Glomerular endothelial cell (primary cell): ENCODE measurements around the gene RTP5. TPM values are rescaled to one million over a fixed set of nuclear protein-coding genes. Genes with fewer than 3 reads are reported as not detected.
"Not testable (repeated sequence)": the region's sequence is repeated elsewhere in the genome, so short reads cannot be mapped to it uniquely, and the experiment has no call there.

Experiments used
- DNase-seq: peaks from one replicate; pipeline ENCODE4 v3.0.0-alpha.2; 2011; ENCODE audit warnings: low read depth, low spot score; ENCODE audit errors: extremely low read depth
- total RNA-seq: library from RNA; depleted of rRNA; stranded (reverse); fragments of >200 nt; gene quantifications from 2 replicates; pipeline ENCODE4 v1.2.3, GENCODE V29; 2015

The RTP5 gene
- total RNA-seq, 1 donor from 2014 or later, result not detected

- no peak for DNase-seq
Measured at GRCh38 chr2:241870081-241870541, 582 bp downstream of the RTP5 start.

GRCh38 chr2:241870611-241871537 is 1.3 kb downstream of the RTP5 start:
- DNase-seq, result no peak

DNA sequence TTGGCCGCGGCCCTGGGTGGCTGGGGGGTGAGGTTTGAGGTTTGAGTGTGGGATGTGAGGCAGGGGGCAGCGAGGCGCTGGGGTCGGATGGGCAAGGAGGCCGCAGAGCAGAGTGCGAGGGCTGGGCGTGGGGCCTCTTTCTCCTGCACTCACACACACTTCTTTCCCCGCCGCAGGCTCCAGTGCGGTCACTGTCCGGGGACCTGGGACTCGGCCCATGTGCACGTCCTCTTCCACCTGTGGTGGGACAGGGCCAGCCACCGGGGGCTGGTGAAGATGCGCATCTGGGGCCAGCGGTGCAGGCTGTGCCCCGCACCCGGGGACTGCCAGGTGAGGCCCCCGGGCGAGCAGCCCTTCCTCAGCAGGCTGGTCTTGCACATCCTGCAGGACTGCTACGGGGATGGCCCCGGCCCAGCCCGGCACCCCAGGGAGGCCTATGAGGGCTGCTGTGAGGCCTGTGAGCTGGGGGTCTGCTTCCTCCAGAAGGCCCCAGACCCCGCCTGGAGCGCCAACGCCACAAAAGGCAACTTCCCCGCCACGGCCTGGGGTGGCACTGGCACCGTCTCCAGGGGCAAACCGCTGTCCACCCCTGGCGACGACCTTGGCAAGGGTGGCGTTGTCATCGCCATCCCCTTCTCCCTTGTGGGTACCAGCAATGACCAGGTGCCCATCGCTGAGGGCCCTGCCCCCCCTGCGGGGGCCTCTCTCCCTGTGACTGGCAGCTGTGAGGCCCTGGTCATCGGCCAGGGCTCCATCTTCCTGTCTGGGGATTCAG is 2.2 kb downstream of the RTP5 start:
- no peak for DNase-seq

DNA sequence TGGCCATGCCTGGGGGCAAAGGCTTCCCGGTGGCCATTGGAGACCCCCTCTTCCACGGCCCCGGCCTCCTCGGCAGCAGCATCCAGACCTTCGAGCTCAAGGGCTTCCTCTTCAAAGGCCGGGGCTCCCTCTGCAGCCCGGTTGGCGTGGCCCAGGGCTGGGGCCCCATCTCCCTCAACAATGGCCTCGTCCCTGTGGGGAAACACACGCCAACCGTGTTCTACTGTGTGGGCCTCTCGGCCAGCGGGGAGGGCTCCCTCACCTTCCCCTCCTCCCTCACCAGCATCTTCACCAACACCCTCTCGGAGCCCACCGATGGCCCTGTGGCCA is 2.7 kb downstream of the RTP5 start:
- no peak for DNase-seq

- no peak for DNase-seq
Measured at GRCh38 chr2:241873081-241873802, 3.7 kb downstream of the RTP5 start.

DNA sequence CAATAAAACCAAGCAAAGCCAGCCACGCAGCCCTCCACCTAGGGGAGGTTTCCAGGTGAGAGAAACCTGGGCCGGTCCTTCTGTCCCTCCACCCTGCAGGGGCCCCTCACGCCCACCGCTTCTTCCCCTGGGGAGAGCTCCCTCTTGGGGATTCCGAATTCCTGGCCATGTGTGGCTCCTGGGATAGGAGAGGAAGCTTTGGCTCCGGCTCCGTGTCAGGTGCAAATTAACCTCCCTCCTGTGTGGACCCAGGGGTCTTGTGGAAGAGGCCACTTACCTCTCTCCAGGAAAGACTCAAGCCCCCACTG is 4.2 kb downstream of the RTP5 start:
- no peak for DNase-seq

- no peak for DNase-seq
Measured at GRCh38 chr2:241874277-241874925, 4.9 kb downstream of the RTP5 start.

DNA sequence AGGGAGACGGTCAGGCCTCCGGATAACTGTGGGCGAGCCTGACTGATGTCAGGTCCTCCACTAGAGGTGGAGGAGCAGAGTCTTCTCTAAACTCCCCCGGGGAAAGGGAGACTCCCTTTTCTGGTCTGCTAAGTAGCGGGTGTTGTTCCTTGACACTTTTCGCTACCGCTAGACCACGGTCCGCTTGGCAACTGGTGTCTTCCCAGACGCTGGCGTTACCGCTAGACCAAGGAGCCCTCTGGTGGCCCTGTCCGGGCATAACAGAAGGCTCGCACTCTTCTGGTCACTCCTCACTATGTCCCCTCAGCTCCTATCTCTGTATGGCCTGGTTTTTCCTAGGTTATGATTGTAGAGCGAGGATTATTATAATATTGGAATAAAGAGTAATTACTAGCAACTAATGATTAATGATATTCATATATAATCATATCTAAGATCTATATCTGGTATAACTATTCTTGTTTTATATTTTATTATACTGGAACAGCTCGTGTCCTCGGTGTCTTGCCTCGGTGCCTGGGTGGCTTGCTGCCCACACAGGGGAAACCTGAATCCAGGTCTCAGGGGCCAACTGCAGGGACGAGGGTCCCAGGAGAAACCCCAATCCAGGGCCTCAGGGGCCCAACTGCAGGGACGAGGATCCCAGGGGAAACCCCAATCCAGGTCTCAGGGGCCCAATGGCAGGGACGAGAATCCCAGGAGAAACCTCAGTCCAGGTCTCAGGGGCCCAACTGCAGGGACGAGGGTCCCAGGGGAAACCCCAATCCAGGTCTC is 6.4 kb downstream of the RTP5 start:
- not testable (repeated sequence) for DNase-seq

- no peak for DNase-seq
Measured at GRCh38 chr2:241876528-241877196, 7.1 kb downstream of the RTP5 start.

GRCh38 chr2:241877197-241877685 is 7.7 kb downstream of the RTP5 start:
- DNase-seq, result no peak

- DNase-seq, result no peak
Measured at GRCh38 chr2:241877989-241878970, 8.8 kb downstream of the RTP5 start.

- DNase-seq, result no peak
Measured at GRCh38 chr2:241879326-241879725, 9.8 kb downstream of the RTP5 start.

GRCh38 chr2:241880311-241881073 is 11.0 kb downstream of the RTP5 start:
- no peak for DNase-seq

GRCh38 chr2:241882091-241882625 is 12.6 kb downstream of the RTP5 start:
- no peak for DNase-seq

GRCh38 chr2:241884951-241885290 is 15.4 kb downstream of the RTP5 start:
- no peak for DNase-seq

DNA sequence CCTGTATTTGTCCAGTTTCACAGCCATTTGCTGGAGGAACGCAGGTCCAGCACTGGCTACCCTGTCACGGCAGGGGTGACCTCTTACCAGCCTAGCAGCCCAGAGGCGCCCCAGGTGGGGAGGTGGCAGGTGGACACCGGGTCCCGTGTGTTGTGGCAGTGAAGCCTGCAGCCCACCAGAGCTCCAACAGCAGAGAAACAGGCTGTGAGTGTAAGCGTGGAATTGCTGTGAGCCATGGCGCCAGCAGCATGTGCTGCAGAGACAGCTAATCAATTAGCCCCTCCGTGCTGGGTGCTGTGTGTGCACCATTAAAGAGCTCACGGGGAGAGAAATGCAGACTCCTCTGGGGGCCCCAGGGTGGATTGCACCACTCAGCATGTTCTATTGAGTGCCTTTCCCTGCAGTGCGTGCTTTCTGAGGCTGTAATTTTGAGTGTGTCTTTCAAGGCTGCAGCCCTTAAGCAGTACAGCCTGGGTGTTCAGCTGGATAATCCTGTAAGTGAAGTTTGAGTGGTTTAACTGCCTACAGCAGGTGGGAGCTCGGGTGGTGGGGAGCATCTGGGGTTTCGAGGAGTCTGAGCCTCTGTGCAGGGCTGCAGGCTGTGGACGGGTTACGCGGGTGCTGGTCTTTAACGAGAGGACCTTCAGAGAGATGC is 15.9 kb downstream of the RTP5 start:
- DNase-seq, result no peak
